HL-60 (cell line): ENCODE data around the gene GALNT14.

Experiments used
- GABPA ChIP-seq: IDR thresholded peaks from 2 replicates; pipeline ENCODE4 v1.6.1; 2012; ENCODE audit warnings: low read depth
- POLR2AphosphoS5 ChIP-seq: IDR thresholded peaks from 2 replicates; pipeline ENCODE4 v1.6.1; 2012; ENCODE audit warnings: low read depth
- SPI1 ChIP-seq: IDR thresholded peaks from 2 replicates; pipeline ENCODE4 v1.6.1; 2012; ENCODE audit warnings: low read depth, mild to moderate bottlenecking, borderline replicate concordance
- TF ChIP-seq, protein P1 (sequence below): IDR thresholded peaks from one replicate; pipeline ENCODE4 v1.5.1; 2011; ENCODE audit warnings: low read length, control low read depth, inconsistent platforms; ENCODE audit not compliant: insufficient read depth
- TF ChIP-seq, protein P2 (sequence below): IDR thresholded peaks from 2 replicates; pipeline ENCODE4 v1.6.1; 2012; ENCODE audit warnings: low read depth; ENCODE audit not compliant: insufficient replicate concordance

DNA sequence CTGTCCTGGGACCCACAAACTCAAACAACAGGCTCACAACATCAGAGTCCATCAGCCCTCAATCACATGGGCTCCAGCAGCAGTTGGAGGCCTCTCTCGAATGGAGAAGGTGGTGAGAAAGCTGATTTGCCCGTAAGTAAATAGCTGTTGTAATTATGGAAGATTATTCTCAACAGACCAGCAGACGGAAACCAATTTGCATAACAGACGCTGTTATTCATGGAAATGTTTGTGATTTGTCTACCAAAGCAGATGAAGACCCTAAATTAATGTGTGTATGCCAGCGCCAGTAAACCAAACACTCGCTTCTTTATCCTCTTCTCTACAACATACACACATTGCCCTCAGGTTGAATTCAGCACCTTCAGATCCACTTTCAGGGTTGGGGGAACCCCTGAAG, 23.4 kb upstream of the GALNT14 start:
- TF ChIP-seq, protein P1, sequence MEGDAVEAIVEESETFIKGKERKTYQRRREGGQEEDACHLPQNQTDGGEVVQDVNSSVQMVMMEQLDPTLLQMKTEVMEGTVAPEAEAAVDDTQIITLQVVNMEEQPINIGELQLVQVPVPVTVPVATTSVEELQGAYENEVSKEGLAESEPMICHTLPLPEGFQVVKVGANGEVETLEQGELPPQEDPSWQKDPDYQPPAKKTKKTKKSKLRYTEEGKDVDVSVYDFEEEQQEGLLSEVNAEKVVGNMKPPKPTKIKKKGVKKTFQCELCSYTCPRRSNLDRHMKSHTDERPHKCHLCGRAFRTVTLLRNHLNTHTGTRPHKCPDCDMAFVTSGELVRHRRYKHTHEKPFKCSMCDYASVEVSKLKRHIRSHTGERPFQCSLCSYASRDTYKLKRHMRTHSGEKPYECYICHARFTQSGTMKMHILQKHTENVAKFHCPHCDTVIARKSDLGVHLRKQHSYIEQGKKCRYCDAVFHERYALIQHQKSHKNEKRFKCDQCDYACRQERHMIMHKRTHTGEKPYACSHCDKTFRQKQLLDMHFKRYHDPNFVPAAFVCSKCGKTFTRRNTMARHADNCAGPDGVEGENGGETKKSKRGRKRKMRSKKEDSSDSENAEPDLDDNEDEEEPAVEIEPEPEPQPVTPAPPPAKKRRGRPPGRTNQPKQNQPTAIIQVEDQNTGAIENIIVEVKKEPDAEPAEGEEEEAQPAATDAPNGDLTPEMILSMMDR, result no peak
- no peak for TF ChIP-seq POLR2AphosphoS5
- TF ChIP-seq, protein P2, sequence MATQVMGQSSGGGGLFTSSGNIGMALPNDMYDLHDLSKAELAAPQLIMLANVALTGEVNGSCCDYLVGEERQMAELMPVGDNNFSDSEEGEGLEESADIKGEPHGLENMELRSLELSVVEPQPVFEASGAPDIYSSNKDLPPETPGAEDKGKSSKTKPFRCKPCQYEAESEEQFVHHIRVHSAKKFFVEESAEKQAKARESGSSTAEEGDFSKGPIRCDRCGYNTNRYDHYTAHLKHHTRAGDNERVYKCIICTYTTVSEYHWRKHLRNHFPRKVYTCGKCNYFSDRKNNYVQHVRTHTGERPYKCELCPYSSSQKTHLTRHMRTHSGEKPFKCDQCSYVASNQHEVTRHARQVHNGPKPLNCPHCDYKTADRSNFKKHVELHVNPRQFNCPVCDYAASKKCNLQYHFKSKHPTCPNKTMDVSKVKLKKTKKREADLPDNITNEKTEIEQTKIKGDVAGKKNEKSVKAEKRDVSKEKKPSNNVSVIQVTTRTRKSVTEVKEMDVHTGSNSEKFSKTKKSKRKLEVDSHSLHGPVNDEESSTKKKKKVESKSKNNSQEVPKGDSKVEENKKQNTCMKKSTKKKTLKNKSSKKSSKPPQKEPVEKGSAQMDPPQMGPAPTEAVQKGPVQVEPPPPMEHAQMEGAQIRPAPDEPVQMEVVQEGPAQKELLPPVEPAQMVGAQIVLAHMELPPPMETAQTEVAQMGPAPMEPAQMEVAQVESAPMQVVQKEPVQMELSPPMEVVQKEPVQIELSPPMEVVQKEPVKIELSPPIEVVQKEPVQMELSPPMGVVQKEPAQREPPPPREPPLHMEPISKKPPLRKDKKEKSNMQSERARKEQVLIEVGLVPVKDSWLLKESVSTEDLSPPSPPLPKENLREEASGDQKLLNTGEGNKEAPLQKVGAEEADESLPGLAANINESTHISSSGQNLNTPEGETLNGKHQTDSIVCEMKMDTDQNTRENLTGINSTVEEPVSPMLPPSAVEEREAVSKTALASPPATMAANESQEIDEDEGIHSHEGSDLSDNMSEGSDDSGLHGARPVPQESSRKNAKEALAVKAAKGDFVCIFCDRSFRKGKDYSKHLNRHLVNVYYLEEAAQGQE, result no peak
- TF ChIP-seq GABPA, result no peak
- TF ChIP-seq SPI1, result no peak
